Stimulated activated CD4-positive, alpha-beta T cell treated with anti-CD3 and anti-CD28 coated beads, Interleukin-4, amount 100 ng/mL, for 48 hours (primary cell): ENCODE measurements around the gene CGREF1.

Experiments
- DNase-seq, 2 donors: peaks; one replicate each; pipeline ENCODE4 v3.0.0-alpha.2; 2020; ENCODE audit warnings: low read depth in 2 of 2

CGREF1 gene

GRCh38 chr2:27118525-27119329, at the start of gene CGREF1:
CGREF1 (minus strand) TSS chr2:27119128; CDS start chr2:27104366, 14,762 bp downstream.
- no peak for DNase-seq

- DNase-seq: no peak
Measured at GRCh38 chr2:27164960-27165763, 46.2 kb upstream of the CGREF1 start.

- no peak for DNase-seq
Measured at GRCh38 chr2:27162151-27163121, 43.5 kb upstream of the CGREF1 start.

GRCh38 chr2:27160191-27160590, 41.3 kb upstream of the CGREF1 start:
- no peak for DNase-seq

- no peak for DNase-seq
Measured at GRCh38 chr2:27159271-27159670, 40.3 kb upstream of the CGREF1 start.

GRCh38 chr2:27158468-27158867, 39.5 kb upstream of the CGREF1 start:
- no peak for DNase-seq

- no peak for DNase-seq
Measured at GRCh38 chr2:27155069-27155520, 36.2 kb upstream of the CGREF1 start.

- no peak for DNase-seq
Measured at GRCh38 chr2:27154488-27154887, 35.6 kb upstream of the CGREF1 start.

GRCh38 chr2:27152796-27153464, 34.0 kb upstream of the CGREF1 start:
- DNase-seq: no peak

- no peak for DNase-seq
Measured at GRCh38 chr2:27152102-27152795, 33.3 kb upstream of the CGREF1 start.

- no peak for DNase-seq
Measured at GRCh38 chr2:27150639-27151230, 31.8 kb upstream of the CGREF1 start.

GRCh38 chr2:27149570-27150405, 30.9 kb upstream of the CGREF1 start:
- no peak for DNase-seq

- no peak for DNase-seq
Measured at GRCh38 chr2:27148801-27149439, 30.0 kb upstream of the CGREF1 start, which contains the start of gene TCF23. TCF23 (plus strand) TSS chr2:27149004; CDS start chr2:27149134, 130 bp downstream.

- DNase-seq: no peak
Measured at GRCh38 chr2:27147935-27148334, 29.0 kb upstream of the CGREF1 start.

- DNase-seq: no peak
Measured at GRCh38 chr2:27145682-27146081, 26.8 kb upstream of the CGREF1 start.

- no peak for DNase-seq
Measured at GRCh38 chr2:27143285-27143684, 24.4 kb upstream of the CGREF1 start.

- DNase-seq: no peak
Measured at GRCh38 chr2:27139310-27139709, 20.4 kb upstream of the CGREF1 start, which contains the start of gene PRR30. PRR30 (minus strand) TSS chr2:27139410; CDS start chr2:27138329, 1,081 bp downstream.

GRCh38 chr2:27138111-27138510, 19.2 kb upstream of the CGREF1 start:
- DNase-seq: no peak
